ENCODE data around the gene ACO2. TPM values are rescaled to one million over a fixed set of nuclear protein-coding genes. Genes with fewer than 3 reads are reported as not detected.

ACO2 gene
- polyA plus RNA-seq, 2 donors, result 22.6 to 59.7 TPM

DNA sequence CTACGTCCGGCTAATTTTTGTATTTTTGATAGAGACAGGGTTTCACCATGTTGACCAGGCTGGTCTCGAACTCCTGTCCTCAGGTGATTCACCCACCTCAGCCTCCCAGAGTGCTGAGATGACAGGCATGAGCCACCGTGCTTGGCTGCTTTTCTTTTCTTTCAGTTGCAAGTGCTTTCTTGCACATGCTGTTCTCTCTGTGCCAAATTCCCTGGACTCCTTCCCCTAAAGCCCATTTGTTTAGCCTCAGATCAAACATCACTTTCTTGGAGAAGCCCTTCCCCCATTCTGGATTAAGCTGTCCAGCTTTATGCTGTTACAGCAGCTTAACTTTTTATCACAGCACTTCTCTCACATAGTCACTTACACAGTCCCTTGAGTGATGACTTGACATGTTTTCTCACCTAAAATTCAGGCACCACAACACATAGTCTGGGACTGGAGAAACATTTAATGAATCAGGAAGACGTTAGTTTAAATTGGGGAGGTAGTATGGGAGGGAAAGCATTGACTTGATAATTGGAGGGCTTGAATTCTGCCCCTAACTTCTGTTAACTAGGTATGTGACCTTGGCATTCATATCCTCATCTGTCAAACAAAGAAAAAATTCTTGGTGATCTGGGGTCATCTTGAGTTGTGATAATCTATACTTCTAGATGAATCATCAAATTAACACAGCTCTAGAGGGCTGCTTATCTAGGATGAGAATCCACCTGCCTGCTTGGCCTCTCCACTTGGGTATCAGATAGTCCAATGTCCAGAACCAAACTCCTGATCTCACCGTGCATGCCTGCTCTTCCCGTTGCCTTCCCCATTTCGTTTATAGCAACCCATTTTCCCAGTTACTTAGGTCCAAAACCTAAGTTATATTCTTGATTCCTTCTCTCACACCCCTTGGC lies 18.4 kb downstream of the ACO2 start:
- H3K4me1 ChIP-seq (ENCODE audit: control insufficient read depth in 2 of 2, insufficient read depth in 2 of 2, low read length in 1 of 2), result peaks cover 2 to 5% of the 10 kb centered on the region in 2 donors
- H3K9me3 ChIP-seq (ENCODE audit: control insufficient read depth in 2 of 2, insufficient read depth in 1 of 2, low read depth in 1 of 2, low read length in 1 of 2), result no peaks in the 10 kb centered on the region
- WGBS, 2 donors, result 60 to 65% methylated on average over 8 of the region's 8 CpGs
- H3K36me3 ChIP-seq (ENCODE audit: control insufficient read depth in 2 of 2, insufficient read depth in 2 of 2, low read length in 1 of 2), result no peaks in the 10 kb centered on the region
- H3K27me3 ChIP-seq (ENCODE audit: control insufficient read depth in 1 of 2, insufficient read depth in 2 of 2, low read length in 2 of 2), result no peaks in the 10 kb centered on the region
- no peak overlapping the region for H3K4me3 ChIP-seq (ENCODE audit: low read depth in 1 of 2, low read length in 2 of 2)
- H3K27ac ChIP-seq (ENCODE audit: low read depth in 2 of 2, low read length in 1 of 2), result peak overlapping the region in 1 of 2 donors; percentile 42

GRCh38 chr22:41488076-41488475 lies 19.2 kb downstream of the ACO2 start:
- peaks cover 2 to 5% of the 10 kb centered on the region in 2 donors for H3K4me1 ChIP-seq (ENCODE audit: control insufficient read depth in 2 of 2, insufficient read depth in 2 of 2, low read length in 1 of 2)
- H3K27ac ChIP-seq (ENCODE audit: low read depth in 2 of 2, low read length in 1 of 2), result peak overlapping the region in 1 of 2 donors; percentile 42
- H3K27me3 ChIP-seq (ENCODE audit: control insufficient read depth in 1 of 2, insufficient read depth in 2 of 2, low read length in 2 of 2), result no peaks in the 10 kb centered on the region
- WGBS, 2 donors, result 73 to 83% methylated on average over 4 of the region's 4 CpGs
- H3K9me3 ChIP-seq (ENCODE audit: control insufficient read depth in 2 of 2, insufficient read depth in 1 of 2, low read depth in 1 of 2, low read length in 1 of 2), result no peaks in the 10 kb centered on the region
- no peaks in the 10 kb centered on the region for H3K36me3 ChIP-seq (ENCODE audit: control insufficient read depth in 2 of 2, insufficient read depth in 2 of 2, low read length in 1 of 2)
- no peak overlapping the region for H3K4me3 ChIP-seq (ENCODE audit: low read depth in 1 of 2, low read length in 2 of 2)

GRCh38 chr22:41488596-41489385 lies 19.9 kb downstream of the ACO2 start:
- Histone ChIP-seq H3K9me3 (ENCODE audit: control insufficient read depth in 2 of 2, insufficient read depth in 1 of 2, low read depth in 1 of 2, low read length in 1 of 2) (no peaks in the 10 kb centered on the region), H3K4me3 (ENCODE audit: low read depth in 1 of 2, low read length in 2 of 2) (no peak overlapping the region), H3K36me3 (ENCODE audit: control insufficient read depth in 2 of 2, insufficient read depth in 2 of 2, low read length in 1 of 2) (no peaks in the 10 kb centered on the region), H3K27ac (ENCODE audit: low read depth in 2 of 2, low read length in 1 of 2) (no peak overlapping the region), H3K4me1 (ENCODE audit: control insufficient read depth in 2 of 2, insufficient read depth in 2 of 2, low read length in 1 of 2) (peaks cover 2 to 5% of the 10 kb centered on the region in 2 donors), H3K27me3 (ENCODE audit: control insufficient read depth in 1 of 2, insufficient read depth in 2 of 2, low read length in 2 of 2) (no peaks in the 10 kb centered on the region)
- 70 to 72% methylated on average over 3 of the region's 3 CpGs for WGBS, 2 donors

DNA sequence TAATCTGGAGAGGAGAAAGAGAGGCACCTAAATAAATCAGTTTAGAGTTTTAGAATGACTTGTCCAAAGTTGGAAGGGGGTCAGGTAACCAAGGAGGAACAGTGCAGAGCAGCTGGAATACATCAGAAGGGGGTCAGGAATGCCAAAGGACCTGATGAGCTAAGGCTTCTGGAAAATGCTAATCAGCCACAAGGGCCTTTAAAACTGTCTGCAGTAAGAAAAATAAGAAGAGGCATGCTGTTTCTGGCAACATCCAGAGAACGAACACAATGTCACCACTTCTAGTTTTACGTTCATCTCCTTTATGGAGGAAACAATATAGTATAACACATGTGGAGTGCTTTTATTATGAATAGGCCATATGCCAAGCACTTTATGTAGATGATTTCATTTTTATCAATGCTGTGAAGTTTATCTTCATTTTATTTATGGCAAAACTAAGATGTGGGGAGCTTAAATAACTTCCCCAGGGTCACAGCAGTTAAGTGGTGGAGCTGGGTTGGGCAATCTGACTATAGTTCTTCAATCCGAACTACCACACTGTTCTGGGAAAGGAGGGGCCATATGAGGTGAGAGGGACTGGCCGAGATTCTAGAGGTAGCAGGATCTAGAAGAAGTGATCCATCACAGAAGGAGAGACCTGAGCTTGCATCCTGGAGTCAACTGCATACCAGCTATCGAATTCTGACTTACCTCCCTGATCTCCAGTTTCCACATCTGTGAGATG lies 22.6 kb downstream of the ACO2 start:
- Histone ChIP-seq H3K4me3 (ENCODE audit: low read depth in 1 of 2, low read length in 2 of 2) (no peak overlapping the region), H3K9me3 (ENCODE audit: control insufficient read depth in 2 of 2, insufficient read depth in 1 of 2, low read depth in 1 of 2, low read length in 1 of 2) (no peaks in the 10 kb centered on the region), H3K4me1 (ENCODE audit: control insufficient read depth in 2 of 2, insufficient read depth in 2 of 2, low read length in 1 of 2) (peaks cover 0 to 3% of the 10 kb centered on the region in 2 donors), H3K36me3 (ENCODE audit: control insufficient read depth in 2 of 2, insufficient read depth in 2 of 2, low read length in 1 of 2) (peaks cover 0 to 6% of the 10 kb centered on the region in 2 donors), H3K27ac (ENCODE audit: low read depth in 2 of 2, low read length in 1 of 2) (no peak overlapping the region), H3K27me3 (ENCODE audit: control insufficient read depth in 1 of 2, insufficient read depth in 2 of 2, low read length in 2 of 2) (no peaks in the 10 kb centered on the region)
- 71 to 72% methylated on average over 5 of the region's 5 CpGs for WGBS, 2 donors

GRCh38 chr22:41498303-41498835 lies 29.5 kb downstream of the ACO2 start:
- WGBS, 2 donors, result 41 to 61% methylated on average over 6 of the region's 6 CpGs
- no peak overlapping the region for H3K4me3 ChIP-seq (ENCODE audit: low read depth in 1 of 2, low read length in 2 of 2)
- H3K9me3 ChIP-seq (ENCODE audit: control insufficient read depth in 2 of 2, insufficient read depth in 1 of 2, low read depth in 1 of 2, low read length in 1 of 2), result no peaks in the 10 kb centered on the region
- peaks cover 4 to 23% of the 10 kb centered on the region in 2 donors for H3K36me3 ChIP-seq (ENCODE audit: control insufficient read depth in 2 of 2, insufficient read depth in 2 of 2, low read length in 1 of 2)
- peaks cover 3 to 6% of the 10 kb centered on the region in 2 donors for H3K4me1 ChIP-seq (ENCODE audit: control insufficient read depth in 2 of 2, insufficient read depth in 2 of 2, low read length in 1 of 2)
- H3K27me3 ChIP-seq (ENCODE audit: control insufficient read depth in 1 of 2, insufficient read depth in 2 of 2, low read length in 2 of 2), result no peaks in the 10 kb centered on the region
- H3K27ac ChIP-seq (ENCODE audit: low read depth in 2 of 2, low read length in 1 of 2), result peak overlapping the region; percentile 22 to 35

DNA sequence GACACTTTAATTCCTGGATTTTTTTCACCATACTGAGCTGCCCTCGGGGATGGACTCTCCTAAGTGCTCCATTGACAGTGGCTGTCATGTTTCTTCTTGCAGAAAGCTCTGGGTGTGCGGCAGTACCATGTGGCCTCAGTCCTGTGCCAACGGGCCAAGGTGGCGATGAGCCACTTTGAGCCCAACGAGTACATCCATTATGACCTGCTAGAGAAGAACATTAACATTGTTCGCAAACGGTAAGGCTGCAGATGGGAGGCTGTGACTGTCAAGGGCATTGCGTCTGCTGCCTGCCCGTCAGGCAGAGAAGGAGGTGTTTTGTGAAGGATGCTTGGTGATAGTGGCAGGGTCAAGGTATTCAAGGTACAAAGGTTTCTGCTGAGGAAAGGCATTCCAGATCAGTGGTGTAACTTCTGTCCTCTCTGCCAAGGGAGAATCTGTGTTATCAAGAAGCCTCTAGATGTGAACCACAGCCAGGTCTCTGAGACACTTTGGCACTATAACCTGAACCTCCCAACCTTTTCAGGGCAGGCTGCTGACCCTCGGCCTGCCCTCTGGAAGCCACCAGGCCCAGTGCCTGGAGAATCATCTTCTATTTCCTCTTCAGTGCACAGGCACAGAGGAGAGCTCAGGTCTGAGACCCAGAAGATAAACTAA lies 30.8 kb downstream of the ACO2 start:
- peaks cover 4 to 23% of the 10 kb centered on the region in 2 donors for H3K36me3 ChIP-seq (ENCODE audit: control insufficient read depth in 2 of 2, insufficient read depth in 2 of 2, low read length in 1 of 2)

DNA sequence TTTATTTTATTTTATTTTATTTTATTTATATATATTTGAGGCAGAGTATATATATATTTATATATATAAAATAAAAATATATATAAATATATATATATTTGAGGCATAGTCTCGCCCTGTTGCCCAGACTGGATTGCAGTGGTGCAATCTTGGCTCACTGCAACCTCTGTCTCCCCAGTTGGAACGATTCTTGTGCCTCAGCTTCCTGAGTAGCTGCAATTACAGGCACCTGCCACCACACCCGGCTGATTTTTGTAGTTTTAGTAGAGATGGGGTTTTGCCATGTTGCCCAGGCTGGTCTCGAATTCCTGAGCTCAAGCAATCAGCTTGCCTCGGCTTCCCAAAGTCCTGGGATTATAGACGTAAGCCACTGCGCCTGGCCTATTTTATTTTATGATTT lies 31.4 kb downstream of the ACO2 start:
- 74 to 78% methylated on average over 7 of the region's 7 CpGs for WGBS, 2 donors
- H3K36me3 ChIP-seq (ENCODE audit: control insufficient read depth in 2 of 2, insufficient read depth in 2 of 2, low read length in 1 of 2), result peaks cover 4 to 20% of the 10 kb centered on the region in 2 donors
- no peak overlapping the region for H3K4me3 ChIP-seq (ENCODE audit: low read depth in 1 of 2, low read length in 2 of 2)
- no peaks in the 10 kb centered on the region for H3K27me3 ChIP-seq (ENCODE audit: control insufficient read depth in 1 of 2, insufficient read depth in 2 of 2, low read length in 2 of 2)
- no peaks in the 10 kb centered on the region for H3K9me3 ChIP-seq (ENCODE audit: control insufficient read depth in 2 of 2, insufficient read depth in 1 of 2, low read depth in 1 of 2, low read length in 1 of 2)
- H3K4me1 ChIP-seq (ENCODE audit: control insufficient read depth in 2 of 2, insufficient read depth in 2 of 2, low read length in 1 of 2), result peaks cover 3 to 6% of the 10 kb centered on the region in 2 donors
- no peak overlapping the region for H3K27ac ChIP-seq (ENCODE audit: low read depth in 2 of 2, low read length in 1 of 2)

More for the DNA sequence above, 30.8 kb downstream of the ACO2 start:
- 57 to 63% methylated on average over 10 of the region's 10 CpGs for WGBS, 2 donors
- H3K9me3 ChIP-seq (ENCODE audit: control insufficient read depth in 2 of 2, insufficient read depth in 1 of 2, low read depth in 1 of 2, low read length in 1 of 2), result no peaks in the 10 kb centered on the region
- H3K4me1 ChIP-seq (ENCODE audit: control insufficient read depth in 2 of 2, insufficient read depth in 2 of 2, low read length in 1 of 2), result peaks cover 3 to 6% of the 10 kb centered on the region in 2 donors
- H3K27ac ChIP-seq (ENCODE audit: low read depth in 2 of 2, low read length in 1 of 2), result peak overlapping the region in 1 of 2 donors; percentile 15
- H3K4me3 ChIP-seq (ENCODE audit: low read depth in 1 of 2, low read length in 2 of 2), result no peak overlapping the region
- no peaks in the 10 kb centered on the region for H3K27me3 ChIP-seq (ENCODE audit: control insufficient read depth in 1 of 2, insufficient read depth in 2 of 2, low read length in 2 of 2)

DNA sequence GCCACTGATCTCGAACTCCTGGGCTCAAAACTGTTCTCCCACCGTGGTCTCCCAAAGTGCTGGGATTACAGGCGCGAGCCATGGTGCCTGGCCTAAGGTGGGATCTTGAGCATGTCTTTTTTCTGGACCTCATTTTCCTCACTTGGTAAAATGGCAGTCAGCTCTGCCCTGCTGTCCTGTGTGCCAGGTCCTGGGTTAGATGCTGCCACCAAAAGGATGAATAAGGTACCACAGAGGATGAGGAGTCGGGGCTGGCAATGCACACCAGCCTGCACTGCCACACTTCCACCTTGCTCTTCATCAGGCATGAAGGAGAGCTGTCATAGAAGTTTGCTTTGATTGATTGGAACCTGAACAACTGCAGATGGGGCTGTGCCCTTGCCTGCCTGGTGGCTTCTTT lies 32.3 kb downstream of the ACO2 start:
- WGBS, 2 donors, result 88 to 89% methylated on average over 5 of the region's 5 CpGs
- H3K36me3 ChIP-seq (ENCODE audit: control insufficient read depth in 2 of 2, insufficient read depth in 2 of 2, low read length in 1 of 2), result peaks cover 4 to 20% of the 10 kb centered on the region in 2 donors
- H3K4me3 ChIP-seq (ENCODE audit: low read depth in 1 of 2, low read length in 2 of 2), result no peak overlapping the region
- H3K4me1 ChIP-seq (ENCODE audit: control insufficient read depth in 2 of 2, insufficient read depth in 2 of 2, low read length in 1 of 2), result peaks cover 3 to 6% of the 10 kb centered on the region in 2 donors
- H3K27ac ChIP-seq (ENCODE audit: low read depth in 2 of 2, low read length in 1 of 2), result no peak overlapping the region
- no peaks in the 10 kb centered on the region for H3K27me3 ChIP-seq (ENCODE audit: control insufficient read depth in 1 of 2, insufficient read depth in 2 of 2, low read length in 2 of 2)
- no peaks in the 10 kb centered on the region for H3K9me3 ChIP-seq (ENCODE audit: control insufficient read depth in 2 of 2, insufficient read depth in 1 of 2, low read depth in 1 of 2, low read length in 1 of 2)
